Trophoblast cell (in vitro differentiated cells and primary cell): Measurements from ENCODE around the gene BIRC6.

Source experiments
- DNase-seq, 2 donors: peaks; one replicate each; pipeline ENCODE4 v3.0.0-alpha.2; 2016
- H2AFZ ChIP-seq: 2 replicates; pipeline ENCODE4 v1.6.1; 2013; ENCODE audit warnings: low read length, moderate library complexity, mild to moderate bottlenecking; ENCODE audit not compliant: insufficient read depth, poor library complexity
- H2AK5ac ChIP-seq: 2 replicates; pipeline ENCODE4 v1.6.1; 2013; ENCODE audit warnings: mild to moderate bottlenecking, low read length
- H2BK120ac ChIP-seq: 2 replicates; pipeline ENCODE4 v1.6.1; 2013; ENCODE audit warnings: low read length, mild to moderate bottlenecking, moderate library complexity; ENCODE audit not compliant: insufficient read depth, poor library complexity
- H2BK12ac ChIP-seq: 2 replicates; pipeline ENCODE4 v1.6.1; 2013; ENCODE audit warnings: mild to moderate bottlenecking, low read length, moderate library complexity
- H2BK5ac ChIP-seq: 2 replicates; pipeline ENCODE4 v1.6.1; 2013; ENCODE audit warnings: low read length, low read depth, moderate library complexity, mild to moderate bottlenecking; ENCODE audit not compliant: poor library complexity
- H3K14ac ChIP-seq: 2 replicates; pipeline ENCODE4 v1.6.1; 2013; ENCODE audit warnings: mild to moderate bottlenecking, low read length
- H3K18ac ChIP-seq: 2 replicates; pipeline ENCODE4 v1.6.1; 2013; ENCODE audit warnings: mild to moderate bottlenecking, low read length
- H3K23ac ChIP-seq: 2 replicates; pipeline ENCODE4 v1.6.1; 2013; ENCODE audit warnings: low read length
- H3K27ac ChIP-seq: 2 replicates; pipeline ENCODE4 v1.5.1; 2013; ENCODE audit warnings: low read depth, mild to moderate bottlenecking, inconsistent platforms, low read length, moderate library complexity
- H3K27me3 ChIP-seq: 2 replicates; pipeline ENCODE4 v1.6.1; 2013; ENCODE audit warnings: inconsistent platforms, mild to moderate bottlenecking, low read length, moderate library complexity; ENCODE audit not compliant: insufficient read depth
- H3K36me3 ChIP-seq, 2 experiments: 1 replicate in 1 of 2; 2 replicates in 1 of 2; pipeline ENCODE4 v1.6.1; 2013; ENCODE audit warnings: low read length in 2 of 2, mild to moderate bottlenecking in 2 of 2, moderate library complexity in 1 of 2; ENCODE audit not compliant: insufficient read depth in 2 of 2, control insufficient read depth in 1 of 2
- H3K4ac ChIP-seq: 2 replicates; pipeline ENCODE4 v1.6.1; 2013; ENCODE audit warnings: low read depth, mild to moderate bottlenecking, low read length, moderate library complexity
- H3K4me1 ChIP-seq, 2 experiments: 1 replicate in 1 of 2; 2 replicates in 1 of 2; pipeline ENCODE4 v1.6.1; 2013; ENCODE audit warnings: low read length in 2 of 2, mild to moderate bottlenecking in 2 of 2, moderate library complexity in 1 of 2; ENCODE audit not compliant: insufficient read depth in 2 of 2, control insufficient read depth in 1 of 2
- H3K4me2 ChIP-seq: 2 replicates; pipeline ENCODE4 v1.6.1; 2013; ENCODE audit warnings: inconsistent platforms, mild to moderate bottlenecking, low read length, moderate library complexity
- H3K4me3 ChIP-seq: 2 replicates; pipeline ENCODE4 v1.5.1; 2013; ENCODE audit warnings: mild to moderate bottlenecking, low read depth, low read length, inconsistent platforms
- H3K79me1 ChIP-seq: one replicate; pipeline ENCODE4 v1.6.1; 2013; ENCODE audit warnings: low read length
- H3K79me2 ChIP-seq: 2 replicates; pipeline ENCODE4 v1.6.1; 2013; ENCODE audit warnings: low read length, mild to moderate bottlenecking; ENCODE audit not compliant: control insufficient read depth, insufficient read depth, poor library complexity
- H3K9ac ChIP-seq: 2 replicates; pipeline ENCODE4 v1.6.1; 2013; ENCODE audit warnings: mild to moderate bottlenecking, low read length
- H3K9me3 ChIP-seq: 2 replicates; pipeline ENCODE4 v1.6.1; 2013; ENCODE audit warnings: low read depth, mild to moderate bottlenecking, control low read depth, inconsistent platforms, low read length; ENCODE audit not compliant: insufficient read depth
- H4K12ac ChIP-seq: 2 replicates; pipeline ENCODE4 v1.6.1; 2013; ENCODE audit warnings: low read depth, mild to moderate bottlenecking, low read length, moderate library complexity
- H4K8ac ChIP-seq: 2 replicates; pipeline ENCODE4 v1.6.1; 2013; ENCODE audit warnings: low read depth, mild to moderate bottlenecking, low read length, moderate library complexity
- H4K91ac ChIP-seq: one replicate; pipeline ENCODE4 v1.6.1; 2013; ENCODE audit warnings: low read depth, mild to moderate bottlenecking, low read length, moderate library complexity
- whole genome bisulfite sequencing: extraction: QIAGEN DNeasy Blood & Tissue Kit; methylation state at CpG from one replicate; pipeline ENCODE4 v1.1.7; 2013; ENCODE audit warnings: missing lambda C conversion rate; ENCODE audit not compliant: insufficient read length, insufficient coverage; ENCODE audit errors: extremely low coverage; 5-methylcytosine and 5-hydroxymethylcytosine counted together

BIRC6 gene

DNA sequence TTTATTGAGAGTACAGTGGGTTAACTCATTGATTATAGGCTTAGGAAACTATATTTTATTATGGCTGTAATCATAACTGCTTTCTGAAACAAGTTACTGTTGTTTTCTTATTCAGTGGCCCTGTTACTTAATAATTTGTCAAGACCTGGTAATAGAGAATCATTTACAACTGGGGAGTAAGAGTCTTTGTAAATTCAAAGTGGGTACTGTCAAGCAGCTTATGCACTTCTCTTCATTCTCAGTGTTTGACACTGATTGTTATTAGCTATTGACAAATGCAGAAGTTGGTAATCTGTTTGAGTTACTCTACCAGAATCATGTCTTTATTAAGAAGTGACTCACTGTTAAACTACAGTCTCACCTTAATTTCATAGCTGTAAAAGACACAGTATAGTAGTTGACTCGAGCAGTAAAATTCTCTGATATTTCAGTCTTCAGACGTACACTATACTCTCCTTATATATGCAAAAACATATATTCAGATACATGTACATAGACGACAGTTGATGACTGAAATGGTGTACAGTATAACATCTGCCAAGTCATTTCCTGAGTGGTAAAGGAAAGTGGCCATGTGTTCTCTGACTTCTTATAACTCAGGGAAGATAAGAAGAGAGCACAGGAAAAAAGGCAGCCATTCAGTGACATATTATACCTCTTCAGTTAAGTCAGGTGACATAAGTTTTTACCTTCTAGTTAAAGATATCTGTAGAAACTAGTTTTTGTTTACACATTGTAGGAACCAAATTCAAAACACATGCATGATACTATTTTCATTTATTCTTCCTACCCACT is 235.0 kb downstream of the BIRC6 start:
- H3K79me2 ChIP-seq: no peaks in the 10 kb centered on the region
- no peak overlapping the region for H4K12ac ChIP-seq
- no peak overlapping the region for H3K27ac ChIP-seq
- no peak overlapping the region for H4K8ac ChIP-seq
- no peak overlapping the region for H3K4ac ChIP-seq
- H3K4me2 ChIP-seq: no peak overlapping the region
- no peak overlapping the region for H2BK12ac ChIP-seq
- no peak overlapping the region for H3K4me3 ChIP-seq
- no peak overlapping the region for H3K9ac ChIP-seq
- no peaks in the 10 kb centered on the region for H3K79me1 ChIP-seq
- H3K14ac ChIP-seq: no peak overlapping the region
- no peak overlapping the region for H2BK120ac ChIP-seq
- no peak overlapping the region for H2AK5ac ChIP-seq
- H3K27me3 ChIP-seq: no peaks in the 10 kb centered on the region
- no peaks in the 10 kb centered on the region for H3K36me3 ChIP-seq
- H2AFZ ChIP-seq: no peak overlapping the region
- no peak overlapping the region for H4K91ac ChIP-seq
- no peak overlapping the region for H3K23ac ChIP-seq
- no peak overlapping the region for H3K18ac ChIP-seq
- no peak for DNase-seq
- no peak overlapping the region for H2BK5ac ChIP-seq
- no CpG with 5 or more reads among the region's 3 CpGs for whole genome bisulfite sequencing
- no peaks in the 10 kb centered on the region for H3K4me1 ChIP-seq
- no peaks in the 10 kb centered on the region for H3K9me3 ChIP-seq

GRCh38 chr2:32594573-32594972 is 237.8 kb downstream of the BIRC6 start:
- Histone ChIP-seq H3K27me3 (no peaks in the 10 kb centered on the region), H2BK12ac (no peak overlapping the region), H3K14ac (no peak overlapping the region), H3K79me2 (no peaks in the 10 kb centered on the region), H3K79me1 (no peaks in the 10 kb centered on the region), H3K36me3 (peaks cover 5 to 8% of the 10 kb centered on the region in 2 experiments), H3K18ac (no peak overlapping the region), H4K12ac (no peak overlapping the region), H3K4me3 (no peak overlapping the region), H3K4me1 (no peaks in the 10 kb centered on the region), H4K8ac (no peak overlapping the region), H2BK120ac (no peak overlapping the region), H2BK5ac (no peak overlapping the region), H2AK5ac (no peak overlapping the region), H4K91ac (no peak overlapping the region), H3K4ac (no peak overlapping the region), H3K23ac (no peak overlapping the region), H3K9ac (no peak overlapping the region), H3K9me3 (no peaks in the 10 kb centered on the region), H3K27ac (no peak overlapping the region), H2AFZ (no peak overlapping the region), H3K4me2 (no peak overlapping the region)
- WGBS: 100% methylated on average over 1 of the region's 3 CpGs
- no peak for DNase-seq

GRCh38 chr2:32611366-32611765 is 254.5 kb downstream of the BIRC6 start:
- H3K27me3 ChIP-seq: no peaks in the 10 kb centered on the region
- H2BK5ac ChIP-seq: no peak overlapping the region
- H2BK120ac ChIP-seq: no peak overlapping the region
- no peak overlapping the region for H3K23ac ChIP-seq
- H3K14ac ChIP-seq: no peak overlapping the region
- no peak for DNase-seq
- no peak overlapping the region for H3K4ac ChIP-seq
- no peak overlapping the region for H3K4me2 ChIP-seq
- no peak overlapping the region for H4K91ac ChIP-seq
- no peak overlapping the region for H4K8ac ChIP-seq
- WGBS: no CpG with 5 or more reads among the region's 2 CpGs
- no peak overlapping the region for H3K4me3 ChIP-seq
- no peak overlapping the region for H3K18ac ChIP-seq
- no peaks in the 10 kb centered on the region for H3K9me3 ChIP-seq
- no peak overlapping the region for H2BK12ac ChIP-seq
- H3K36me3 ChIP-seq: peaks cover 26 to 36% of the 10 kb centered on the region in 2 experiments
- H4K12ac ChIP-seq: no peak overlapping the region
- H3K79me1 ChIP-seq: no peaks in the 10 kb centered on the region
- no peak overlapping the region for H2AK5ac ChIP-seq
- H2AFZ ChIP-seq: no peak overlapping the region
- H3K79me2 ChIP-seq: no peaks in the 10 kb centered on the region
- no peak overlapping the region for H3K27ac ChIP-seq
- no peaks in the 10 kb centered on the region for H3K4me1 ChIP-seq
- H3K9ac ChIP-seq: no peak overlapping the region

GRCh38 chr2:32611771-32612170 is 254.9 kb downstream of the BIRC6 start:
- Histone ChIP-seq H3K4me1 (no peaks in the 10 kb centered on the region), H3K79me2 (no peaks in the 10 kb centered on the region), H3K23ac (no peak overlapping the region), H3K27me3 (no peaks in the 10 kb centered on the region), H3K14ac (no peak overlapping the region), H2BK5ac (no peak overlapping the region), H2AFZ (no peak overlapping the region), H2AK5ac (no peak overlapping the region), H2BK12ac (no peak overlapping the region), H3K4me3 (no peak overlapping the region), H4K91ac (no peak overlapping the region), H4K8ac (no peak overlapping the region), H3K4ac (no peak overlapping the region), H3K9ac (no peak overlapping the region), H3K27ac (no peak overlapping the region), H3K9me3 (no peaks in the 10 kb centered on the region), H3K79me1 (no peaks in the 10 kb centered on the region), H3K4me2 (no peak overlapping the region), H2BK120ac (no peak overlapping the region), H3K36me3 (peaks cover 25 to 38% of the 10 kb centered on the region in 2 experiments), H3K18ac (no peak overlapping the region), H4K12ac (no peak overlapping the region)
- no CpG with 5 or more reads among the region's 1 CpG for WGBS
- DNase-seq: no peak
